Fibroblast of skin of left quadriceps (primary cell): Measurements from ENCODE around the gene RIPK1.

Source experiments
- DNase-seq, 2 experiments: peaks; one replicate each; pipeline ENCODE4 v3.0.0-alpha.2; 2013; ENCODE audit warnings: low read depth in 2 of 2

Gene RIPK1

GRCh38 chr6:3085074-3085473 is 16.8 kb downstream of the RIPK1 start:
- DNase-seq, result no peak

- DNase-seq, result no peak
Observed at GRCh38 chr6:3086282-3086946, 18.1 kb downstream of the RIPK1 start.

DNA sequence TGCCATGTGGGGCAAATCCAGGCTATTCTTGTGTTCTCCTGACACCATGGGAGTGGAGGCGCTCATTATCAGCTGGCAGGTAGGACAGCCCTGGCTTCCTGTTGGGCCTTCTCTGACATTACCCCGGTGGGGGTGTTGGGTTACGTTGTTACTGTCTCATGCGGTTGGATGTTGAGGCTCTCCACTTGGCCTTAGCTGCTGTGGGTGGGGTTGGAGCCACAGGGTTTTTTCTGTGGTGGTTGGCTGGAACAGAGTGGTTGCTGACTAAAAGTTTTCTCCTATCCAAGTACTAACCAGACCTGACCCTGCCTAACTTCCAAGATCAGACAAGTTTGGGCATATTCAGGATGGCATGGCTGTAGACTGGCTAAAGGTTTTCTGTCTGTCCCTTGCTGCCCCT is 20.2 kb downstream of the RIPK1 start:
- no peak for DNase-seq

GRCh38 chr6:3088968-3089367 is 20.7 kb downstream of the RIPK1 start:
- peak; percentile 15 to 28 for DNase-seq

DNA sequence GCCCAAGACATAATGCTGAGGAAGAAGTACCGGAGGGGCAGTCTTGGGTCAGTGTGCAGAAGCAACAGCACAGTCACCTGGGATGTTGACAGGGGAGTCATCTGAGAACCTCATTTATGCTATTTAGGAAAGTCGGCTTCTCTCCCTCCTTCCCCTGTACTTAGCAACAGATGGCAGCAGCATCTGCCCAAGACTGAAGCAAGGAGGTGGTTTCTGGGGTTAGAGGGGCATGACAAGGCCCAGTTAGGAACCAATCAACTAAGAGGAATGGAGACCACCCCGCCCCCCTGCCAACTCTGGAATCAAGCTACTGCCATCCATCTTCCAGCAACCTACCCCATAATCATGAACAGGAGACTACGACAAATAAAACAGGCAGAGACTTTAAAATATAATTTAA is 21.7 kb downstream of the RIPK1 start:
- DNase-seq, result no peak

- no peak for DNase-seq
Observed at GRCh38 chr6:3094815-3095214, 26.5 kb downstream of the RIPK1 start.

GRCh38 chr6:3102875-3103274 is 34.6 kb downstream of the RIPK1 start:
- no peak for DNase-seq

DNA sequence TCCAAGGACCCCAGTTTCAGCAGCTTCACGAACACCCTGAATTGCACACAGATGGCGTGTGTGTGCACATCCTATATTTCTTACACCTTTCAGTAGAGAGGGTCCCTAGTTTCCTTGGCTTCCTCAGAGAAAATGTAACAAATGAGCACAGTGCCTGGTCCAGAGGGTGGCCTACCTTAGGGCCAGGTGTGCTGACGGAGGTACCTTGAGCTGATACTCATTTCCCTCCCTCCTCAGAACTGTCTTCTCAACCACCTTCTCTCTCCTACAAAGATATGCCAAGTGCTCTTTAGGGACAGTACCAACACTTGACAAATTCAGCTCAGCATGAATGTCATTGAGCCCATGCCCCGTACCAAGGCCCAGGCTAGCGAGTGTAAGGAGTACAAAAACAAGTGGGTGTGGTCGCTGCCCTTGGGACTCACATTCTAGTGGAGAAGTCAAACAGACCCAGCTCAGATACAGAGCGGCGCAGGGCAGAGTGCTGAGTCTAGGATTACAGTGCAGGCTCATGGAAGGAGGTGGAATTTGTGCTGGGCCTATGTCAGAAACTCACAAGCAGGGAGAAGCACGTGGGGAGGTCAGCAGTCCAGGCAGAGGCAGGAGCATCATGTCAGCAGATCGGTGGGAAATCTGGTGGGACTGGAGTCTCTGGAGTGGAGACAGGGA is 40.6 kb downstream of the RIPK1 start:
- no peak for DNase-seq

DNA sequence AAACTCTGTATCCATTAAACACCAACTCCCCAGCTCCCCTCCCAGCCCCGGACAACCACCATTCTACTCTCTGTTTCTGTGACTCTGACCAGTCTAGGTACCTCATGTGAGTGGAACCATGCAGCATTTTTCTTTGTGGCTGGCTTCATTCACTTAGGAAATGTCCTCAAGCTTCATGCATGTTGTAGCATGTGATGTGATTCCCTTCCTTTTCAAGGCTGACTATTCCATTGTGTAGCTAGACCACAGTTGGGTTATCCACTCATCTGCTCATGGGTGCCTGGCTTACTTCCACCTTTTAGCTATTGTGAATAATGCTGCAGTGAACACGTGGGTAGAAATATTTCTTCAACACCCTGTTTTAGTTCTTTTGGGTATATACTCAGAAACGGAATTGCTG is 41.5 kb downstream of the RIPK1 start:
- no peak for DNase-seq

GRCh38 chr6:3114377-3114776 is 46.1 kb downstream of the RIPK1 start:
- DNase-seq, result no peak

DNA sequence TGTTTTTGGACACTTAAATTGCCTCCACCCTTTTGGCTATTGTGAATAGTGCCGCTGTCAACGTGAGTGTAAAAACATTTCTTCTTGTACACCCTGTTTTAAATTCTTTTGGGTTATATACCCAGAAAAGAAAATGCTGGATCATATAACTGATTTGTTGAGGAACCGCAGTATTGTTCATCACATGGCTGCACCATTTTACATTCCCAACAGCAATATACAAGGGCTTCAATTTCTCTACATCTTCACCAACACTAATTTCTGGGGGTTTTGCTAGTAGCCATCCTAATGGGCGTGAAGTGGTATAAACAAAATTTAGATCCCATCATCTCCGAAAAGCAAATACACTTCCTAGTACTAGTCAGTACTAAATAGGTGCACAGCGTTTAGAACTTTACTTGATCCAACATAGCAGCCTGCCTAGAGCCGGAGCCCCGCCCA is 49.6 kb downstream of the RIPK1 start:
- DNase-seq, result no peak

DNA sequence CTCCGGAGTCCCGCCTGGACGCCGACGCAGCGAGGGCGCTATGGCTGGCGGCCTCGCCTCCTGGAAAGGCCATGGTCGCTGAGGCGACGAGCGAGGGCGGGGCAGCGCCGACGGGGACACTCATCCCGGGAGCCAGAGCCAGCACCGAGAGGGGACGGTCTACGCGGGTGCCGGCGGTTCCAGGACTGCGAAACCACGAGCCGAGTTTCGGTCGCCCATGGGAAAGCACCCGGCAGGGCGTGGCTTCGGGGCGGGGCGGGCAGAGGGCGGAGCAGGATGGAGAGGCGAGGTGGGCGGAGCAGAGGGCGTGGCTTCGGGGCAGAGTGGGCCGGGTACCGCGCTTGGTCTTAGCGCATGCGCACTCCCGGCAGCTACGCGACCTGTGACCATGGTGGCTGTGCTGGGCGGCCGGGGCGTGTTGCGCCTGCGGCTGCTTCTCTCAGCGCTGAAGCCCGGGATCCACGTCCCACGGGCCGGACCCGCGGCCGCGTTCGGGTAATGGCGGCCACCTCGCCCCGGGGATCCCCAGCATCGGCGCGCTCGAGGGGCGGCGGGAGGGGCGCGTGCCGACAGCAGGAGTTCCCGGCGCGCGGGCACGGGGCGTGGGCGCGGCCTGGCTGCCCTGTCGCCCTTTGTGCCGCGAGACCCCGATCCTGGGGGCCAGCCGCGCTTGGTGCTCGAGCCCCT is 50.2 kb downstream of the RIPK1 start, which contains the start of gene BPHL:
BPHL (plus strand) TSS at position 359 of the 687 bp plus-strand sequence; CDS start at position 389, 30 bp downstream.
- peak; percentile 71 to 72 for DNase-seq

- DNase-seq, result no peak
Observed at GRCh38 chr6:3119040-3119723, 50.9 kb downstream of the RIPK1 start.

GRCh38 chr6:3120765-3121089 is 52.4 kb downstream of the RIPK1 start:
- DNase-seq, result no peak

GRCh38 chr6:3122823-3123182 is 54.5 kb downstream of the RIPK1 start:
- DNase-seq, result no peak

DNA sequence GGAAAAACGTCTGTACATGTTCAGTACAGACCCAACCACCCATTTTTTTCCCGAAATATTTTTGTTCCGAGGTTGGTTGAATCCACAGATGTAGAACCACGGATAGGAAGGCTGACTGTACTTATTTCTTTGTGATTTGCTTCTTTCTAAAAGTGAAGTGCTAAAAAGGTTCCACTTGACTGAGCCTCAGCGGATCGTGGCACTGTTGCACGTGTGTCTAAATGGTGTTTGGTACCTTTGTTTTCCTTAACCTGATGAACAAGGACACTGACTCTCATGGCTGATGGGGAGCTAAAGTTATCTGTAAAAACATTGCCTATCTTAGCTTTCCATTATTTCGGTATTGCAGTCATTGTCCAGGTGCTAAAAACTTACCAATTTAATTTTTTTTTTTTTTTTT is 56.4 kb downstream of the RIPK1 start:
- DNase-seq, result no peak

GRCh38 chr6:3125815-3126214 is 57.5 kb downstream of the RIPK1 start:
- no peak for DNase-seq

GRCh38 chr6:3128356-3129108 is 60.2 kb downstream of the RIPK1 start:
- no peak for DNase-seq

DNA sequence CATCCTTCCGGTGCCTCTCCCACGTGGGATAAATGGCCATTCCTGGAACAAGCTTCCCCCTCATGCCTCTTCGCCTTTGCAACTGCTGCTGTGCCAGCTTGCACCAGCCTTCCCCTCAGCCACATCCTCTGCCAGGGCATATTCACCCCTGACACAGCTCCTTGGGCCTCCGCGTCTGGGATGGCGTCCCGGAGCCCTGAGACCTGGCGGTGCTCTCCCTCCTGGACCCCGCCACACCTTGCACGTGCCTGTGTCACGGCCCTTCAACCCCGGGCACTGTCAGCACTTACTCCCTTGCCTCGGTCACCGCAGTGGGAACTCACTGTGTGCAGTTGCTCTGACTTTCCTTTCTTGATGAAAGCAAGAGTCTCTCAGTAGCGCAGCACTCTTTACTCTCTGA is 63.4 kb downstream of the RIPK1 start:
- no peak for DNase-seq

GRCh38 chr6:3133515-3133914 is 65.2 kb downstream of the RIPK1 start:
- no peak for DNase-seq

GRCh38 chr6:3135668-3136291 is 67.5 kb downstream of the RIPK1 start:
- DNase-seq, result no peak
